GM23248 (cell line): ENCODE measurements around the gene RGMA. TPM values are rescaled to one million over a fixed set of nuclear protein-coding genes. Genes with fewer than 3 reads are reported as not detected.

Experiments used
- DNase-seq: peaks from one replicate; pipeline ENCODE4 v3.0.0-alpha.2; 2015
- H2AFZ ChIP-seq: fragments of 200-600 bp; sonication (generic); 2 replicates; pipeline ENCODE4 v1.6.1; 2016; ENCODE audit warnings: antibody characterized with exemption
- H3F3A ChIP-seq: fragments of 200-600 bp; sonication (generic); 2 replicates; pipeline ENCODE4 v1.6.1; 2016; ENCODE audit warnings: mild to moderate bottlenecking, antibody characterized with exemption, mixed run types; ENCODE audit not compliant: insufficient read depth
- H3K27ac ChIP-seq: fragments of 200-600 bp; sonication (generic); 2 replicates; pipeline ENCODE4 v1.5.1; 2016; ENCODE audit warnings: mild to moderate bottlenecking
- H3K27me3 ChIP-seq: fragments of 200-600 bp; sonication (generic); replicated peaks from 2 replicates; pipeline ENCODE4 v1.6.1; 2016; ENCODE audit warnings: mild to moderate bottlenecking; ENCODE audit not compliant: insufficient read depth
- H3K36me3 ChIP-seq: fragments of 200-600 bp; sonication (generic); 2 replicates; pipeline ENCODE4 v1.6.1; 2016; ENCODE audit warnings: low read depth, mild to moderate bottlenecking
- H3K4me1 ChIP-seq: fragments of 200-600 bp; sonication (generic); 2 replicates; pipeline ENCODE4 v1.6.1; 2016; ENCODE audit warnings: mild to moderate bottlenecking; ENCODE audit not compliant: insufficient read depth
- H3K4me2 ChIP-seq: fragments of 200-600 bp; sonication (generic); one replicate; pipeline ENCODE4 v1.6.1; 2016; ENCODE audit warnings: mild to moderate bottlenecking; ENCODE audit not compliant: unreplicated experiment
- H3K4me3 ChIP-seq: fragments of 200-600 bp; sonication (generic); 2 replicates; pipeline ENCODE4 v1.5.1; 2016; ENCODE audit warnings: mild to moderate bottlenecking
- H3K79me2 ChIP-seq: fragments of 200-600 bp; sonication (generic); 2 replicates; pipeline ENCODE4 v1.6.1; 2016; ENCODE audit warnings: mild to moderate bottlenecking; ENCODE audit not compliant: insufficient read depth
- H3K9ac ChIP-seq: fragments of 200-600 bp; sonication (generic); 2 replicates; pipeline ENCODE4 v1.6.1; 2016; ENCODE audit warnings: mild to moderate bottlenecking
- H3K9me2 ChIP-seq: fragments of 200-600 bp; sonication (generic); 2 replicates; pipeline ENCODE4 v1.6.1; 2016; ENCODE audit warnings: mixed run types, mild to moderate bottlenecking, moderate library complexity; ENCODE audit not compliant: insufficient read depth
- H3K9me3 ChIP-seq: fragments of 200-600 bp; sonication (generic); one replicate; pipeline ENCODE4 v1.6.1; 2017; ENCODE audit warnings: low read depth
- H4K20me1 ChIP-seq: fragments of 200-600 bp; sonication (generic); 2 replicates; pipeline ENCODE4 v1.6.0; 2016; ENCODE audit not compliant: insufficient read depth
- EZH2 ChIP-seq: fragments of 200-600 bp; sonication (generic); IDR thresholded peaks from 2 replicates; pipeline ENCODE4 v1.6.1; 2018; ENCODE audit warnings: antibody characterized with exemption, mild to moderate bottlenecking; ENCODE audit not compliant: insufficient read depth, poor library complexity, severe bottlenecking
- EZH2phosphoT487 ChIP-seq: fragments of 200-600 bp; sonication (generic); IDR thresholded peaks from 2 replicates; pipeline ENCODE4 v1.6.1; 2018; ENCODE audit warnings: antibody characterized with exemption, moderate library complexity, mild to moderate bottlenecking, low read depth; ENCODE audit not compliant: insufficient read depth
- WGBS, 2 experiments: methylation state at CpG; one replicate each; pipeline ENCODE4 v1.1.6; 2015 to 2017; ENCODE audit warnings: low lambda C conversion rate in 2 of 2, low coverage in 1 of 2; ENCODE audit errors: missing lambda C conversion rate in 2 of 2; 5-methylcytosine and 5-hydroxymethylcytosine counted together
- in situ Hi-C: fragments of 300-500 bp; cut with MboI; formaldehyde crosslinking; loops from 2 replicates; pipeline ENCODE4 v1.15.0; 2020
- polyA plus RNA-seq: library from polyadenylated mRNA; unstranded; fragments of >200 nt; fragmentation: Nextera tagmentation; extraction: Ambion mirVana; gene quantifications from 2 replicates; pipeline ENCODE4 v1.2.1, GENCODE V29; 2016
- total RNA-seq: library from RNA; depleted of rRNA; stranded (reverse); fragments of >200 nt; shearing (Covaris generic); gene quantifications from 2 replicates; pipeline ENCODE4 v1.2.3, GENCODE V29; 2014

RGMA gene
- total and polyA plus RNA-seq, 2 experiments from 2014 or later: 0.76 to 0.84 TPM

DNA sequence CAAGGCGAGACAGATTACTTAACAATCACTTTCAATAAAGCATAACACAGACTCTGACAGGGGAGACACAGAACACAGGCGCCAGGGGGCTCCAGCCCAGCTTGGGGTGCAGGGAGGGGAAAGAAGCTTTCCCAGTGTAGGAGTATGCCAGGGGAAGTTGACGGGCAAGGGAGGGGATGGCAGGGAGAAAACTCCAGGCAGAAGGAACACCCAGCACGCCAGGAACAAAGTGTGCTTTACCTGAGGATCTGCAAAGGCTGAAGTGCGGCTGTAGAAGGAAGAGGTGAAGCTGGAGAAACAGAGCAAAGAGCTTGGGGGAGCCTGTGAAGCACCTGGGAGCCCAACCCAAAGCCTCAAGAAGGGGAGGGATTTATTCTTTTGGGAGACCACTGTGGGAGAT, 12.1 kb downstream of the RGMA start:
- H3K27me3 ChIP-seq: peaks cover 39% of the 10 kb centered on the region
- no peaks in the 10 kb centered on the region for H3K4me1 ChIP-seq
- TF ChIP-seq EZH2phosphoT487 (no peak), EZH2 (no peak)
- no peaks in the 10 kb centered on the region for H3K79me2 ChIP-seq
- no peak overlapping the region for H3K4me2 ChIP-seq
- H3K9me2 ChIP-seq: no peaks in the 10 kb centered on the region
- no peak overlapping the region for H3K27ac ChIP-seq
- H3F3A ChIP-seq: no peaks in the 10 kb centered on the region
- H3K9me3 ChIP-seq: no peaks in the 10 kb centered on the region
- DNase-seq: no peak
- in situ Hi-C loops: no loop called here
- no peak overlapping the region for H3K9ac ChIP-seq
- no peak overlapping the region for H2AFZ ChIP-seq
- WGBS, 2 experiments: 59% methylated on average over 5 of the region's 5 CpGs
- no peaks in the 10 kb centered on the region for H4K20me1 ChIP-seq
- H3K4me3 ChIP-seq: no peak overlapping the region
- no peaks in the 10 kb centered on the region for H3K36me3 ChIP-seq

DNA sequence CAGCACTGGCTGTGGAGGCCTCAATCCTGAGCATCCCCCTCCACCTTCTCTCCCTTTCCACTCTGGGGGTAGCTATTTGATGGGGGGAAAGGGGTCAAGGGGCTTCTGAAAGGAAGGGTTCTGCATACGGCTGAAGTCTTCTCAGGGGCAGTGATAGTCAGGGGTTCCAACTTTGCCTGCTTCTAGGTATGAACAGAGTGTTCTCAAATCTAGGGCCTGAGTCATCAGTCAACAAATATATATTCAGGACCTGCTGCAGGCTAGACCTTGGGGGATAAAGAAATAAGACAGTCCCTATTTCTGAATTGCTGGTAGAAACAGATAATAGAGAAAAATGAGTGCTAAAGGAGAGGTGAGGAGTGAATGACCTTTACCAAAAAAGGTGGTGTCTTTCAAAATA, 12.8 kb downstream of the RGMA start:
- Histone ChIP-seq H3K4me1 (0 out of 2 replicates have a peak, but pooled peaks cover 5% of the 10 kb centered on the region), H3K9ac (no peak overlapping the region), H3K27ac (no peak overlapping the region), H3K4me2 (no peak overlapping the region), H3K36me3 (no peaks in the 10 kb centered on the region), H3K27me3 (peaks cover 36% of the 10 kb centered on the region), H3K9me3 (no peaks in the 10 kb centered on the region), H3K79me2 (no peaks in the 10 kb centered on the region), H2AFZ (no peak overlapping the region), H3F3A (no peaks in the 10 kb centered on the region), H3K4me3 (no peak overlapping the region), H3K9me2 (no peaks in the 10 kb centered on the region), H4K20me1 (no peaks in the 10 kb centered on the region)
- WGBS, 2 experiments: 56 to 67% methylated on average over 1 of the region's 1 CpG
- in situ Hi-C loops: no loop called here
- no peak for TF ChIP-seq EZH2
- TF ChIP-seq EZH2phosphoT487: no peak
- no peak for DNase-seq

DNA sequence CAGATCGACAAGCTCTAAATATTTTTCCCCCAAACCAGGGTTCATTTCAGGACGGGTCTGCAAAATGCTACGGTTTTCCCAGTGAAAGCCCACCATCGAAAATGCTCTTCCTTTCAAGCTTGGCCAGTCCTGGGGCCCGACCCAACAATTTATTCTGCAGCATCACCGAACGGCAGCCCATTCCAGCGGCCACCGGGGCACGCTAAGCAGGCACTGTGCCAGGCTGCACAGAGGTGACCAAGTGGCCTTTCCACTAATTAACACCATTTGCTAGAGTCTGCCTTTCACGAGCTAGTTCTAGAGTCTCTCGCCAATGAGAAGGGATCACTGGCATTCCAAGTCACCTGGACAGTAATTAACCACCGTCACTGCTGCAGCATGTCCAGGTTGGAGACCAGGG, 14.4 kb downstream of the RGMA start:
- no peaks in the 10 kb centered on the region for H3K36me3 ChIP-seq
- H3K27ac ChIP-seq: no peak overlapping the region
- H2AFZ ChIP-seq: no peak overlapping the region
- H3K9me3 ChIP-seq: no peaks in the 10 kb centered on the region
- 76 to 79% methylated on average over 13 of the region's 13 CpGs for WGBS, 2 experiments
- H3K79me2 ChIP-seq: no peaks in the 10 kb centered on the region
- H3K4me3 ChIP-seq: no peak overlapping the region
- H3K9ac ChIP-seq: no peak overlapping the region
- 0 out of 2 replicates have a peak, but pooled peaks cover 5% of the 10 kb centered on the region for H3K4me1 ChIP-seq
- DNase-seq: no peak
- H3K4me2 ChIP-seq: no peak overlapping the region
- H3F3A ChIP-seq: no peaks in the 10 kb centered on the region
- peaks cover 36% of the 10 kb centered on the region for H3K27me3 ChIP-seq
- in situ Hi-C loops: no loop called here
- no peaks in the 10 kb centered on the region for H4K20me1 ChIP-seq
- TF ChIP-seq EZH2phosphoT487 (no peak), EZH2 (no peak)
- H3K9me2 ChIP-seq: no peaks in the 10 kb centered on the region

DNA sequence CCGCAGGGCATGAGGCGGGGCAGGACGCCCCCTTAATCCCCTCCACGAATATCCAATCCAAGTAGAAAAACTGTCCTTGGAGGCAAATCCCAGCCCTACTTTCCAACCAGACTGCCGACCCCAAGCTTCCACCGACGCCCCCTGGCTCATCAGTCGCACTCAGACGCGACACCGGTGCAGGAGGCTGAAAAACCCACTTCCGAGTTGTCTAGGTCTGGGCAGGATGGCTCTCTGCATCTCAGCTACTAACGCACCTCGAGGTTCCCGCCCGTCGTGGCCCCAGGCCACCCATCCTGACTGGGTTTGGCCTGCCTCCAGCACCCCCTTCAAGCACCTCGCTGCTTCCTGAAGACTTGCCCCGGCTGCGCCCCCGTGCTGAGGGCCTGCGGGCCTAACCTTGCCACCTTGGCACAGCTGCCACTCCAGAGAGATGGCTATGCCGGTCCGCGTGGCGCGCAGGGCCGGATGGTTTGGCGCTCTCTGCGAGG, 15.5 kb downstream of the RGMA start:
- peaks cover 30% of the 10 kb centered on the region for H3K27me3 ChIP-seq
- H3F3A ChIP-seq: no peaks in the 10 kb centered on the region
- no peaks in the 10 kb centered on the region for H4K20me1 ChIP-seq
- TF ChIP-seq EZH2 (no peak), EZH2phosphoT487 (no peak)
- in situ Hi-C loops: no loop called here
- H2AFZ ChIP-seq: peak overlapping the region; percentile 82; the same call in 1 of the 2 replicates
- 69 to 72% methylated on average over 30 of the region's 30 CpGs for WGBS, 2 experiments
- no peak overlapping the region for H3K27ac ChIP-seq
- no peaks in the 10 kb centered on the region for H3K36me3 ChIP-seq
- no peak overlapping the region for H3K9ac ChIP-seq
- no peaks in the 10 kb centered on the region for H3K9me2 ChIP-seq
- H3K4me3 ChIP-seq: peak overlapping the region; percentile 69
- DNase-seq: no peak
- H3K4me1 ChIP-seq: 0 out of 2 replicates have a peak, but pooled peaks cover 5% of the 10 kb centered on the region
- H3K4me2 ChIP-seq: no peak overlapping the region
- H3K9me3 ChIP-seq: no peaks in the 10 kb centered on the region
- H3K79me2 ChIP-seq: no peaks in the 10 kb centered on the region
